ENCODE results near the gene POU2F3. TPM values are rescaled to one million over a fixed set of nuclear protein-coding genes. Genes with fewer than 3 reads are reported as not detected.

The POU2F3 gene
- total and polyA plus RNA-seq, 2 of the 13 experiments (the other 11 are each of a cell fraction or from before 2014, with no cell fraction given): not detected

GRCh38 chr11:120284272-120284671 lies 44.3 kb downstream of the POU2F3 start (continued):
- TF ChIP-seq, protein P1, sequence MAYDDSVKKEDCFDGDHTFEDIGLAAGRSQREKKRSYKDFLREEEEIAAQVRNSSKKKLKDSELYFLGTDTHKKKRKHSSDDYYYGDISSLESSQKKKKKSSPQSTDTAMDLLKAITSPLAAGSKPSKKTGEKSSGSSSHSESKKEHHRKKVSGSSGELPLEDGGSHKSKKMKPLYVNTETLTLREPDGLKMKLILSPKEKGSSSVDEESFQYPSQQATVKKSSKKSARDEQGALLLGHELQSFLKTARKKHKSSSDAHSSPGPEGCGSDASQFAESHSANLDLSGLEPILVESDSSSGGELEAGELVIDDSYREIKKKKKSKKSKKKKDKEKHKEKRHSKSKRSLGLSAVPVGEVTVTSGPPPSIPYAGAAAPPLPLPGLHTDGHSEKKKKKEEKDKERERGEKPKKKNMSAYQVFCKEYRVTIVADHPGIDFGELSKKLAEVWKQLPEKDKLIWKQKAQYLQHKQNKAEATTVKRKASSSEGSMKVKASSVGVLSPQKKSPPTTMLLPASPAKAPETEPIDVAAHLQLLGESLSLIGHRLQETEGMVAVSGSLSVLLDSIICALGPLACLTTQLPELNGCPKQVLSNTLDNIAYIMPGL (CRISPR knock-in tag; IDR thresholded peaks at IDR 0.05; ENCODE audit: borderline replicate concordance in 1 of 2, low read depth in 1 of 2): no peak
- TF ChIP-seq, protein P2, sequence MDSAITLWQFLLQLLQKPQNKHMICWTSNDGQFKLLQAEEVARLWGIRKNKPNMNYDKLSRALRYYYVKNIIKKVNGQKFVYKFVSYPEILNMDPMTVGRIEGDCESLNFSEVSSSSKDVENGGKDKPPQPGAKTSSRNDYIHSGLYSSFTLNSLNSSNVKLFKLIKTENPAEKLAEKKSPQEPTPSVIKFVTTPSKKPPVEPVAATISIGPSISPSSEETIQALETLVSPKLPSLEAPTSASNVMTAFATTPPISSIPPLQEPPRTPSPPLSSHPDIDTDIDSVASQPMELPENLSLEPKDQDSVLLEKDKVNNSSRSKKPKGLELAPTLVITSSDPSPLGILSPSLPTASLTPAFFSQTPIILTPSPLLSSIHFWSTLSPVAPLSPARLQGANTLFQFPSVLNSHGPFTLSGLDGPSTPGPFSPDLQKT (CRISPR knock-in tag; IDR thresholded peaks at IDR 0.05; ENCODE audit: borderline replicate concordance): no peak
- TF ChIP-seq ZNF263 (CRISPR knock-in tag; IDR thresholded peaks at IDR 0.05): no peak

DNA sequence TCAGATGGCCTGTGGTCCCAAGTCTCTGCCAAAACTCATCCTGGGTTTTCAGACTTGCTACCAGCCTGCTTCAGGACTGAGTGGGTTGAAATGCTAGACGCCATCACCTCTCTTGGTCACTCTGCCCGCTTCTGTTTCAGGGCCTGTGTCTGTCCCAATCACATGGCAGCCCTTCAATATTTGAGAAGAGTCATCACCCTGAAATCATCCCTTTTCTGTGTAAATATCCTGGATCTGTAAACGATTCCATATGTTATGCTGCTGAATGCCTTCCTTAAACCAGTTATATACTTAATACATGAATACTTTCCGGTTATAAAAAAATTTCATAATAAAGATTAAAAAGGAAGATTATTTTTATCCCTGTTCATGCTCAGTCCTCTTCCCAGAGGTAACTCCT lies 45.3 kb downstream of the POU2F3 start:
- no peak overlapping the region for H3K4me2 ChIP-seq (ENCODE audit: low read depth, low read length)
- H2AFZ ChIP-seq (ENCODE audit: low read length): no peak overlapping the region
- H3K27me3 ChIP-seq (ENCODE audit: control insufficient read depth in 1 of 2, insufficient read depth in 2 of 2, low read length in 2 of 2): peaks cover 5 to 27% of the 10 kb centered on the region in 2 experiments; a peak in 3 of 5 replicates
- DNase-seq (ENCODE audit: low spot score): no peak
- ChIA-PET POLR2A (no interaction called here), CTCF (ENCODE audit: low intra/inter-chr PET ratio, low total read pairs) (no interaction called here)
- peaks cover 20% of the 10 kb centered on the region for H3K4me1 ChIP-seq (ENCODE audit: insufficient read depth, low read length)
- in situ Hi-C loops (cut with HindIII; ENCODE audit: extremely low pct_ligation_motif_present, low pct_unique_long_range_greater_than_20kb): no loop called here
- no peak overlapping the region for H3K27ac ChIP-seq (ENCODE audit: extremely low read length, insufficient read depth, low read length)
- no peaks in the 10 kb centered on the region for H3K79me2 ChIP-seq (ENCODE audit: insufficient read depth, low read length)
- no TSS peak for BruUV-seq (replicated peaks)
- no peaks in the 10 kb centered on the region for H3K36me3 ChIP-seq (replicated peaks in 1 of 2; ENCODE audit: control insufficient read depth in 1 of 2, insufficient read depth in 2 of 2, low read length in 2 of 2)
- no peak for ATAC-seq
- 52% methylated on average over 4 of the region's 4 CpGs for WGBS (ENCODE audit: low lambda C conversion rate)
- intact Hi-C loops (cut with micrococcal nuclease; ENCODE audit: unreplicated experiment): no loop called here
- H4K20me1 ChIP-seq (ENCODE audit: insufficient read depth, low read length): no peaks in the 10 kb centered on the region
- FAIRE-seq: no peak
- no peak overlapping the region for H3K9ac ChIP-seq (ENCODE audit: insufficient read depth, low read depth, low read length)
- H3K9me3 ChIP-seq (ENCODE audit: low read length): no peaks in the 10 kb centered on the region
- H3K4me3 ChIP-seq (replicated peaks in 1 of 3; ENCODE audit: insufficient read depth in 1 of 3, low read depth in 2 of 3, low read length in 3 of 3): no peak overlapping the region
- TF ChIP-seq RFX3 (CRISPR knock-in tag; IDR thresholded peaks at IDR 0.05) (no peak), ZBTB8A (CRISPR knock-in tag; IDR thresholded peaks at IDR 0.05; ENCODE audit: borderline replicate concordance, low read depth) (no peak), ZNF205 (CRISPR knock-in tag; IDR thresholded peaks at IDR 0.05) (no peak), ZNF709 (CRISPR knock-in tag; IDR thresholded peaks at IDR 0.05) (no peak), POLR2AphosphoS5 (IDR thresholded peaks at IDR 0.05; ENCODE audit: low read depth, low read length) (no peak), MEIS2 (CRISPR knock-in tag; IDR thresholded peaks at IDR 0.05) (no peak), ZNF691 (CRISPR knock-in tag; IDR thresholded peaks at IDR 0.05; ENCODE audit: borderline replicate concordance, low read depth) (no peak)
- TF ChIP-seq, protein P3, sequence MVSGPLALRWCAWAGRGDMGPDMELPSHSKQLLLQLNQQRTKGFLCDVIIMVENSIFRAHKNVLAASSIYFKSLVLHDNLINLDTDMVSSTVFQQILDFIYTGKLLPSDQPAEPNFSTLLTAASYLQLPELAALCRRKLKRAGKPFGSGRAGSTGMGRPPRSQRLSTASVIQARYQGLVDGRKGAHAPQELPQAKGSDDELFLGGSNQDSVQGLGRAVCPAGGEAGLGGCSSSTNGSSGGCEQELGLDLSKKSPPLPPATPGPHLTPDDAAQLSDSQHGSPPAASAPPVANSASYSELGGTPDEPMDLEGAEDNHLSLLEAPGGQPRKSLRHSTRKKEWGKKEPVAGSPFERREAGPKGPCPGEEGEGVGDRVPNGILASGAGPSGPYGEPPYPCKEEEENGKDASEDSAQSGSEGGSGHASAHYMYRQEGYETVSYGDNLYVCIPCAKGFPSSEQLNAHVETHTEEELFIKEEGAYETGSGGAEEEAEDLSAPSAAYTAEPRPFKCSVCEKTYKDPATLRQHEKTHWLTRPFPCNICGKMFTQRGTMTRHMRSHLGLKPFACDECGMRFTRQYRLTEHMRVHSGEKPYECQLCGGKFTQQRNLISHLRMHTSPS (CRISPR knock-in tag; IDR thresholded peaks at IDR 0.05; ENCODE audit: low read depth): no peak
